ENCODE measurements around the gene KBTBD6. TPM values are rescaled to one million over a fixed set of nuclear protein-coding genes. Genes with fewer than 3 reads are reported as not detected.

The KBTBD6 gene
- total and polyA plus RNA-seq, 2 of the 13 experiments (the other 11 are each of a cell fraction or from before 2014, with no cell fraction given) = 4.4 to 12.0 TPM

- ChIA-PET POLR2A (no interaction called here), CTCF (ENCODE audit: low intra/inter-chr PET ratio, low total read pairs) (no interaction called here)
- DNase-seq (ENCODE audit: low spot score) (no peak), ATAC-seq (no peak), FAIRE-seq (no peak)
- intact Hi-C loops (cut with micrococcal nuclease; ENCODE audit: unreplicated experiment) (no loop called here), in situ Hi-C loops (cut with HindIII; ENCODE audit: extremely low pct_ligation_motif_present, low pct_unique_long_range_greater_than_20kb) (no loop called here)
- Histone ChIP-seq H3K36me3 (replicated peaks in 1 of 2; ENCODE audit: control insufficient read depth in 1 of 2, insufficient read depth in 2 of 2, low read length in 2 of 2) (peaks cover 0 to 1% of the 10 kb centered on the region in 2 experiments; a peak in 2 of 5 replicates), H3K4me2 (ENCODE audit: low read depth, low read length) (no peak overlapping the region), H3K79me2 (ENCODE audit: insufficient read depth, low read length) (peaks cover 4% of the 10 kb centered on the region), H3K4me1 (ENCODE audit: insufficient read depth, low read length) (peaks cover 3% of the 10 kb centered on the region; the same call in 1 of the 2 replicates), H3K9ac (ENCODE audit: insufficient read depth, low read depth, low read length) (no peak overlapping the region), H3K27me3 (ENCODE audit: control insufficient read depth in 1 of 2, insufficient read depth in 2 of 2, low read length in 2 of 2) (no peaks in the 10 kb centered on the region), H3K9me3 (ENCODE audit: low read length) (no peaks in the 10 kb centered on the region), H3K4me3 (replicated peaks in 1 of 3; ENCODE audit: insufficient read depth in 1 of 3, low read depth in 2 of 3, low read length in 3 of 3) (no peak overlapping the region), H4K20me1 (ENCODE audit: insufficient read depth, low read length) (no peaks in the 10 kb centered on the region), H3K27ac (ENCODE audit: extremely low read length, insufficient read depth, low read length) (no peak overlapping the region), H2AFZ (ENCODE audit: low read length) (no peak overlapping the region)
- no TSS peak for BruUV-seq (replicated peaks)
- WGBS (ENCODE audit: low lambda C conversion rate) = 83% methylated on average over 2 of the region's 2 CpGs
- TF ChIP-seq EP300 (IDR thresholded peaks at IDR 0.05; ENCODE audit: low read depth in 2 of 2, low read length in 2 of 2) = no peak
- TF ChIP-seq EP300 (CRISPR knock-in tag; IDR thresholded peaks at IDR 0.05; ENCODE audit: borderline replicate concordance) = no peak
- no peak for TF ChIP-seq CBX5 (CRISPR knock-in tag; IDR thresholded peaks at IDR 0.05; ENCODE audit: borderline replicate concordance)
- no peak for TF ChIP-seq THAP8 (CRISPR knock-in tag; IDR thresholded peaks at IDR 0.05; ENCODE audit: borderline replicate concordance)
- TF ChIP-seq ZMAT3 (CRISPR knock-in tag; conservative IDR thresholded peaks at IDR 0.05) = no peak
- no peak for TF ChIP-seq ZNF781 (CRISPR knock-in tag; IDR thresholded peaks at IDR 0.05; ENCODE audit: borderline replicate concordance, not compliant biosample characterization)
- no peak for TF ChIP-seq IKZF5 (CRISPR knock-in tag; IDR thresholded peaks at IDR 0.05)
- no peak for TF ChIP-seq ZNF839 (CRISPR knock-in tag; IDR thresholded peaks at IDR 0.05; ENCODE audit: borderline replicate concordance)
- TF ChIP-seq MED13 (CRISPR knock-in tag; IDR thresholded peaks at IDR 0.05) = no peak
- TF ChIP-seq CREBL2 (CRISPR knock-in tag; IDR thresholded peaks at IDR 0.05; ENCODE audit: borderline replicate concordance) = no peak
- no peak for TF ChIP-seq ZSCAN29 (CRISPR knock-in tag; conservative IDR thresholded peaks at IDR 0.05)
- TF ChIP-seq RFX1 (IDR thresholded peaks at IDR 0.05) = no peak
- TF ChIP-seq ARID4A (CRISPR knock-in tag; IDR thresholded peaks at IDR 0.05; ENCODE audit: borderline replicate concordance) = no peak
- TF ChIP-seq TRAFD1 (CRISPR knock-in tag; IDR thresholded peaks at IDR 0.05; ENCODE audit: borderline replicate concordance) = no peak
Observed at GRCh38 chr13:41122838-41123237, 9.8 kb downstream of the KBTBD6 start.

All from HepG2 (cell line).